Measurements from ENCODE around the gene TSR2.

GRCh38 chrX:54413753-54414152, 26.5 kb upstream of the TSR2 start:
- TF ChIP-seq CTCF (IDR thresholded peaks at IDR 0.05) (no peak), POLR2A (IDR thresholded peaks at IDR 0.05) (no peak)
